ENCODE data around the gene PAXX.

DNA sequence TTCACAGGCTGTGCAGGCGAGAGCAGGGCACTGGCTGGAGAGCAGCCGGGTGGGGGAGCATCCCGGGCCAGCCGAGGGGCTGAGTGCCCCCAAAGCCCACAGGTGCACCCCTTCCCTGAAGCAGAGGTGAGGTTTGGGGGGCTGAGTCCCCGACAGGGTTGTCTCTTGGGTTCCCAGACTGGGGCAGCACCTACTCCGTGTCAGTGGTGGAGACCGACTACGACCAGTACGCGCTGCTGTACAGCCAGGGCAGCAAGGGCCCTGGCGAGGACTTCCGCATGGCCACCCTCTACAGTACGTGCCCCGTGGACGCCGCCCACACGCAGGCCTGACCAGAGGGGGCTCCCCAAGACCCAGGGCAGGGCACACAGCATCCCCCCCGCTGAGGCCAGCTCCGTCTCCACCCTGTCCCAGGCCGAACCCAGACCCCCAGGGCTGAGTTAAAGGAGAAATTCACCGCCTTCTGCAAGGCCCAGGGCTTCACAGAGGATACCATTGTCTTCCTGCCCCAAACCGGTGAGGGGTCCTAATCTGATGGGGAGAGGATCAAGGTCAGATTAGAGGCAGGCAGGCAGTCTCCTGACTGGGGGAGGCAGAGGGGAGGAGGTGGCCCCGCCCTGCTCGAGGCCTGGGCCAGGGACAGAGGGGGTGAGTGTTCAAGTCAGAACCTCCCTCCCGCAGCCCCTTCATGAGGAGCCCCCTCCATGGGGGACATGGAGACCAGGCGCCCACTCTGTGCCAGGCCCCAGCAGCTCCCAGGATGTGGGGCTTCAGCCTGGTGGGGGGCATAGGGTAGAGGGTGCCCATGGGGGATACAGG lies 12.2 kb upstream of the PAXX start:
- TF ChIP-seq POLR2A (IDR thresholded peaks at IDR 0.05; ENCODE audit: low read depth, low read length) (no peak), TAF1 (IDR thresholded peaks at IDR 0.05; ENCODE audit: low read depth, low read length) (no peak)

All from GM12891 (cell line).